Ectodermal cell (in vitro differentiated cells): ENCODE data around the gene MAPK12.

Experiments
- H3K27ac ChIP-seq: 2 replicates; pipeline ENCODE4 v1.7.0; 2013; ENCODE audit warnings: mild to moderate bottlenecking, low read depth, low read length; ENCODE audit not compliant: insufficient read depth, poor library complexity, severe bottlenecking
- H3K27me3 ChIP-seq: 2 replicates; pipeline ENCODE4 v1.7.0; 2013; ENCODE audit warnings: mild to moderate bottlenecking, low read length; ENCODE audit not compliant: insufficient read depth, control insufficient read depth, poor library complexity, severe bottlenecking
- H3K36me3 ChIP-seq: one replicate; pipeline ENCODE4 v1.7.0; 2013; ENCODE audit warnings: low read length; ENCODE audit not compliant: control insufficient read depth, insufficient read depth
- H3K4me1 ChIP-seq: one replicate; pipeline ENCODE4 v1.7.0; 2013; ENCODE audit warnings: low read length; ENCODE audit not compliant: control insufficient read depth, insufficient read depth
- H3K4me3 ChIP-seq: 2 replicates; pipeline ENCODE4 v1.7.0; 2013; ENCODE audit warnings: low read depth, low read length, control low read depth; ENCODE audit not compliant: insufficient read depth
- H3K9me3 ChIP-seq: 2 replicates; pipeline ENCODE4 v1.7.0; 2013; ENCODE audit warnings: mild to moderate bottlenecking, low read length, moderate library complexity; ENCODE audit not compliant: control insufficient read depth
- WGBS, 2 experiments: methylation state at CpG; one replicate each; pipeline ENCODE4 v1.1.7; 2013; ENCODE audit warnings: missing lambda C conversion rate in 2 of 2; 5-methylcytosine and 5-hydroxymethylcytosine counted together

The MAPK12 gene

DNA sequence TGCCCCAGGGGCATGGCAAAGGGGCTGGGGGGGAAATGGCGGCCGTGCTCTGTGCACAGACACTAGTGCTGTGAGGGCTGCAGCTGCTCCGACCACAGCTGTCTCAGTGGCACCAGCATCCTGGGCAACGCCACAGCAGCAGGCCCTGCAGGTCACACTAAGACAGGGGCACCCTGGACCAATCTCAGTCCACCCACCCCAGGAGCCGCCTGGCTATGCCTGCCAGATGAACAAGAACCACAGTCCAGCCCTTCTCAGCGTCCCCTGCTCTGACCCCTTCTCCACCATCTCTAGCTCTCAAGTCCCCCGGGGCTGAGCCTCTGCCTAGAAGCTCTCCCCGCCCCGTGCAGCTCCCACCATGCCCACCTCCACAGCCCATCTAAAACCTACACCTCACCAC lies 33.1 kb downstream of the MAPK12 start:
- 92 to 93% methylated on average over 9 of the region's 9 CpGs for WGBS, 2 experiments
- H3K36me3 ChIP-seq: peaks cover 14% of the 10 kb centered on the region

GRCh38 chr22:50227579-50228215 lies 33.8 kb downstream of the MAPK12 start:
- Histone ChIP-seq H3K27me3 (no peaks in the 10 kb centered on the region), H3K36me3 (peaks cover 21% of the 10 kb centered on the region), H3K9me3 (no peaks in the 10 kb centered on the region), H3K4me3 (no peak overlapping the region), H3K27ac (no peak overlapping the region), H3K4me1 (no peaks in the 10 kb centered on the region)
- WGBS, 2 experiments: 93% methylated on average over 25 of the region's 25 CpGs

More for the DNA sequence above, 33.1 kb downstream of the MAPK12 start:
- Histone ChIP-seq H3K4me3 (no peak overlapping the region), H3K27me3 (no peaks in the 10 kb centered on the region), H3K4me1 (no peaks in the 10 kb centered on the region), H3K27ac (no peak overlapping the region), H3K9me3 (no peaks in the 10 kb centered on the region)

DNA sequence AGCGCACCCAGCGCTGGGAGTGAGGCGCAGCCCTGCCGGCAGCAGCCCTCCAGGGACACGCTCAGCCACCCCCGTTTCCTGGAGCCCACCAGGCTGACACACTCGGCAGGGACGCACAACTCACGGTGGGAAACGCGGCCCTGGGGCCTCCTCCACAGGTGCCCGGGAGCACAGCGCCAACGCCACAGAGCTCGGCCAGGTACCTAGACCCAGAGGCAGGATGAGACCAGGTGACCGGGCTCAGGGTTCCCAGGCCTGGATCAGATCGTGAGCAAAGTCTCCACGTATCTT lies 34.7 kb downstream of the MAPK12 start:
- H3K36me3 ChIP-seq: peaks cover 21% of the 10 kb centered on the region
- H3K9me3 ChIP-seq: no peaks in the 10 kb centered on the region
- no peaks in the 10 kb centered on the region for H3K4me1 ChIP-seq
- no peak overlapping the region for H3K4me3 ChIP-seq
- no peaks in the 10 kb centered on the region for H3K27me3 ChIP-seq
- no peak overlapping the region for H3K27ac ChIP-seq
- WGBS, 2 experiments: 95% methylated on average over 18 of the region's 18 CpGs

DNA sequence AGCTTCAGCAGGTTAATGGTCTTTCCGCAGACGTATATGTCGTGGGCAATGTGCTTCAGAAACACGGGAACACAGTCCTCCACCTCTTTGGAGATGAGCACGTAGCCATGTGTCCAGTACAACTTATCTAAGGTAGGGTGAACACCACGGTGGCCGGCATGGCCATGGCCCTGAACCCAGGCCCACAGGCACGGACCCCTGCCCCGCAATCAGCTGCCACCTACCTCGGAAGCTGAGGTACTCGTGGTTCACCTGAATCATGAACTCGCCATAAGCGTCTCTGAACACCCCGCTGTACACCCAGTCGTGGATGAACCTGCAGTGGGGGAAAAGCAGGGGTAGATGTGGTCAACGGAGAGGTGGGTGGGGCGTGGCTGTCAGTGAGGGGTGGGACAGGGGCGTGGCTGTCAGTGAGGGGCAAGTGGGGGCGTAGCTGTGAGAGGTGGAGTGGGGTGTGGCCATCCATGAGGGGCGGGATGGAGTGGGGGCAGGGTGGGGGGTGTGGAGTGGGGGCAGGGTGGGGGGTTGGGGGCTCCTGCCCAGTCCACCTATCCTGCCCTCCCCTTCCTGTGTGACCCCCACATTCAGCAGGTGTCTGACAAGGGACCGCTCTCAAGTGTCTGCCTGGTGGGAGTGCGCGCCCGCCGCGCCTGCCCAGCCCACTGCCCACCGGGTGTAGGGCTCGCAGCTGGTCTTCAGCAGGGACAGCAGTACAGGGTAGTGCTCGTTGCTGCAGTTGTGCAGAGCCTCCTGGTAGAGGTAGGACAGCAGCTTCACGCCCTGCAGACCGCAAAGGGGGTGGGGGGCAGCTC lies 35.2 kb downstream of the MAPK12 start:
- H3K9me3 ChIP-seq: no peaks in the 10 kb centered on the region
- H3K4me1 ChIP-seq: no peaks in the 10 kb centered on the region
- H3K4me3 ChIP-seq: no peak overlapping the region
- no peaks in the 10 kb centered on the region for H3K27me3 ChIP-seq
- 95 to 96% methylated on average over 29 to 30 of the region's 31 CpGs for whole genome bisulfite sequencing, 2 experiments
- H3K36me3 ChIP-seq: peaks cover 22% of the 10 kb centered on the region
- H3K27ac ChIP-seq: no peak overlapping the region

- H3K4me1 ChIP-seq: no peaks in the 10 kb centered on the region
- H3K4me3 ChIP-seq: no peak overlapping the region
- WGBS, 2 experiments: 94% methylated on average over 24 of the region's 24 CpGs
- no peaks in the 10 kb centered on the region for H3K27me3 ChIP-seq
- no peak overlapping the region for H3K27ac ChIP-seq
- H3K36me3 ChIP-seq: peaks cover 31% of the 10 kb centered on the region
- no peaks in the 10 kb centered on the region for H3K9me3 ChIP-seq
Observed at GRCh38 chr22:50225200-50225969, 36.1 kb downstream of the MAPK12 start.

DNA sequence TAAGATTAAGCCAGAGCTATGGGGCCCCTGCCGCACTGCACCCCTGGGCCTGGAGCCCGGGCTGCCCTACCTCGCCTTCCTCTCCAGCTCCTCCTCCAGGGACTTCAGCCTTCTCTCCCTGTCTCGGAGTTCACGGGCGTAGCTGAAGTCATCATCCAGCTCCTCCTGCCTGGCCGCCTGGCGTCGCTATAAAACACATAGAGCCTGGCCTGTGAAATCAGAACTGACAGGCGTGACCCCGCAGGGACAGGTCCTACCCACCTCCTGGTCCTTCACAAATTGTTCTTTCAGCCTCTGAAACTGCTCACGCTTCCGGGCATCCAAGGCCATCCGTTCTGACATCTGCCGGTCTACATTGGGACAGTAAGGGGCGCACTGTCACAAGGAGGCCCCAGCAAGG lies 37.4 kb downstream of the MAPK12 start:
- 95 to 96% methylated on average over 16 of the region's 16 CpGs for WGBS, 2 experiments
- Histone ChIP-seq H3K4me3 (no peak overlapping the region), H3K27ac (no peak overlapping the region), H3K4me1 (no peaks in the 10 kb centered on the region), H3K27me3 (no peaks in the 10 kb centered on the region), H3K9me3 (no peaks in the 10 kb centered on the region), H3K36me3 (peaks cover 32% of the 10 kb centered on the region)

DNA sequence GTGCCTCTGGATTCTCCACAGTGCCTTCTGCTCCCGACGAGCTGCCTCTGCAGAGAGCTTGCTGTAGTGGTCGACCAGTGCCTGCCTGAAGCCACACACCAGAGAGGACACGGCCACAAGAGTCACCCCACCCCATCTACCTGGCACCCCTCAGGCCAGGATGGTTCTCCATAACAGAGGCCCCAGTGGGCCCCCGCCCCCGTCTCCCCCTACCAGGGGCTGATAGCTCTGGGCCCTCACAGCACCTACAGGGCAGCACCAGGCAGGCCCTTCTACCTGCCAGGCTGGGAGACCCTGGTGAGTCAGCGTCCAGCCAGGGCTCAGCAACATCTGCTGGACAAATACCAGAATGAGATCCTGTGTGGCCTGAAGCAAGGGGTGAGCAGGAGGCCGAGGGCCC lies 39.0 kb downstream of the MAPK12 start:
- H3K9me3 ChIP-seq: no peaks in the 10 kb centered on the region
- no peak overlapping the region for H3K4me3 ChIP-seq
- no peaks in the 10 kb centered on the region for H3K4me1 ChIP-seq
- WGBS, 2 experiments: 95% methylated on average over 8 of the region's 8 CpGs
- no peak overlapping the region for H3K27ac ChIP-seq
- H3K27me3 ChIP-seq: no peaks in the 10 kb centered on the region
- H3K36me3 ChIP-seq: peaks cover 35% of the 10 kb centered on the region

- no peaks in the 10 kb centered on the region for H3K27me3 ChIP-seq
- WGBS, 2 experiments: 94 to 95% methylated on average over 19 of the region's 19 CpGs
- H3K36me3 ChIP-seq: peaks cover 44% of the 10 kb centered on the region
- H3K4me3 ChIP-seq: no peak overlapping the region
- H3K27ac ChIP-seq: no peak overlapping the region
- H3K9me3 ChIP-seq: no peaks in the 10 kb centered on the region
- no peaks in the 10 kb centered on the region for H3K4me1 ChIP-seq
Observed at GRCh38 chr22:50221410-50222300, 39.8 kb downstream of the MAPK12 start.

GRCh38 chr22:50220603-50221409 lies 40.7 kb downstream of the MAPK12 start:
- 96 to 97% methylated on average over 45 of the region's 45 CpGs for WGBS, 2 experiments
- Histone ChIP-seq H3K36me3 (peaks cover 44% of the 10 kb centered on the region), H3K9me3 (no peaks in the 10 kb centered on the region), H3K27ac (no peak overlapping the region), H3K27me3 (no peaks in the 10 kb centered on the region), H3K4me1 (no peaks in the 10 kb centered on the region), H3K4me3 (no peak overlapping the region)
